Vagina (tissue), 2 donors: Measurements from ENCODE around the gene WDR91. TPM values are rescaled to one million over a fixed set of nuclear protein-coding genes. Genes with fewer than 3 reads are reported as not detected.
"Not testable (repeated sequence)": the region's sequence is repeated elsewhere in the genome, so short reads cannot be mapped to it uniquely, and the experiment has no call there.

Experiments used
- DNase-seq, 2 donors: peaks; one replicate each; pipeline ENCODE4 v3.0.0-alpha.2; 2017; ENCODE audit errors: extremely low spot score in 2 of 2
- H3K27ac ChIP-seq: fragments of 200-600 bp; sonication (generic); one replicate; pipeline ENCODE4 v1.5.1; 2019
- H3K27me3 ChIP-seq: fragments of 200-600 bp; sonication (generic); one replicate; pipeline ENCODE4 v1.5.1; 2019
- H3K36me3 ChIP-seq, 2 donors: fragments of 200-600 bp; sonication (generic); one replicate each; pipeline ENCODE4 v1.5.1; 2017 to 2019
- H3K4me1 ChIP-seq: fragments of 200-600 bp; sonication (generic); one replicate; pipeline ENCODE4 v1.5.1; 2019
- H3K4me3 ChIP-seq, 2 donors: fragments of 200-600 bp; sonication (generic); 1 replicate in 1 of 2; 2 replicates in 1 of 2; pipeline ENCODE4 v1.5.1; 2016 to 2019
- H3K9me3 ChIP-seq: fragments of 200-600 bp; sonication (generic); one replicate; pipeline ENCODE4 v1.5.1; 2019
- POLR2A ChIP-seq, 2 donors: fragments of 450-650 bp; IDR thresholded peaks; one replicate each; pipeline ENCODE4 v1.6.1; 2017; ENCODE audit warnings: antibody characterized with exemption in 2 of 2, mild to moderate bottlenecking in 2 of 2, moderate library complexity in 2 of 2
- POLR2AphosphoS5 ChIP-seq, 2 donors: sonication (generic); formaldehyde crosslinking; IDR thresholded peaks; one replicate each; pipeline ENCODE4 v1.9.0; 2017; ENCODE audit warnings: antibody characterized with exemption in 2 of 2, mild to moderate bottlenecking in 2 of 2, low read depth in 1 of 2; ENCODE audit not compliant: insufficient read depth in 1 of 2
- intact Hi-C: fragments of 100-400 bp; cut with DNase I; formaldehyde crosslinking; loops from one replicate; pipeline ENCODE4 v1.15.1; 2023
- total RNA-seq: library from RNA; depleted of rRNA; stranded (reverse); fragments of >200 nt; gene quantifications from one replicate; pipeline ENCODE4 v1.2.3, GENCODE V29; 2016
- TF ChIP-seq, protein P1 (sequence below), 3 experiments: fragments of 450-650 bp in 2 of 3; fragments of 200-600 bp in 1 of 3; sonication (generic) in 1 of 3; IDR thresholded peaks; one replicate each; pipeline ENCODE4 v1.5.1; 2017 to 2019; ENCODE audit warnings: antibody characterized with exemption in 3 of 3, mild to moderate bottlenecking in 2 of 3, moderate library complexity in 2 of 3

Gene WDR91
- total RNA-seq, 1 donor from 2014 or later: 31.2 TPM

GRCh38 chr7:135171581-135172291, 39.6 kb downstream of the WDR91 start:
- peak in 1 of 2 donors; percentile 22 for TF ChIP-seq POLR2AphosphoS5 (IDR thresholded peaks at IDR 0.05; ENCODE audit: insufficient read depth in 1 of 2, low read depth in 1 of 2)
- not testable (repeated sequence) for DNase-seq, H3K27me3 ChIP-seq, H3K36me3 ChIP-seq, H3K9me3 ChIP-seq
- intact Hi-C loops: loop anchor here (2.0 kb wide), 1 partner anchor 185 kb away; the partner anchor contains the start of gene AGBL3
- Histone ChIP-seq H3K27ac (peak overlapping the region; percentile 98), H3K4me1 (peaks cover 43% of the 10 kb centered on the region), H3K4me3 (peak overlapping the region in 1 of 2 donors; percentile 84)

DNA sequence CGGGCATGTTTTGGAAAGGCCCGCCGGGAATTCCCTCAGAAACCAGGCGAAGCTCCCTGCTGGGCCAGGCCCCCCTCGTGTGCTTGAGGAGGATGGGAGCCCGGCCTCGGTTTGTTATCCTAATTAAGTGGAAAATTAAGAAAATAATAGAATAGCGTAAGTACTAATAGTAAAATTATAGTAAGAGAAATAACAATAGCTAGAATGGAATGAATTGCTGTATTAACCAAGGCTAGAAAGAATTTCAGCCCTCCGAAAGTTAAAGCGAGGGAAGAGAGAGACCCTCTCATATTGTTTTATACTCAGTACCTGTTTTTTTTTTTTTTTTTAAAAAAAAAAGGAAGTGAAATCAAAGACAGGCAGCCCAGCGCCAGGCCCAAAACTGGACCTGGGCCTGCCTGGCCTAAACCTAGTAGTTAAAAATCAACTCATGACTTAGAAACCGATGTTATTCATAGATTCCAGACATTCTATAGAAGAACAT, 40.3 kb downstream of the WDR91 start:
- peak overlapping the region; percentile 98 for H3K27ac ChIP-seq
- peak overlapping the region; percentile 78 to 84 for H3K4me3 ChIP-seq
- H3K9me3 ChIP-seq, H3K27me3 ChIP-seq, H3K36me3 ChIP-seq, DNase-seq: not testable (repeated sequence)
- intact Hi-C loops: loop anchor here (2.0 kb wide), 1 partner anchor 184 kb away; the partner anchor contains the start of gene AGBL3
- peaks cover 43% of the 10 kb centered on the region for H3K4me1 ChIP-seq

GRCh38 chr7:135170274-135170997, 40.9 kb downstream of the WDR91 start, which contains the start of gene CYREN:
Gene CYREN (minus strand): TSS chr7:135170707. CDS start chr7:135168922, 1,785 bp downstream.
- Histone ChIP-seq H3K36me3 (peaks cover 0 to 10% of the 10 kb centered on the region in 2 donors), H3K27me3 (no peaks in the 10 kb centered on the region), H3K4me3 (peak within 1 kb of the TSS; percentile 78 to 84), H3K4me1 (peaks cover 43% of the 10 kb centered on the region), H3K9me3 (no peaks in the 10 kb centered on the region), H3K27ac (peak within 1 kb of the TSS; percentile 98)
- peak in 1 of 2 donors; percentile 26 for TF ChIP-seq POLR2A (IDR thresholded peaks at IDR 0.05)
- TF ChIP-seq POLR2AphosphoS5 (IDR thresholded peaks at IDR 0.05; ENCODE audit: insufficient read depth in 1 of 2, low read depth in 1 of 2): peak; percentile 22 to 90
- TF ChIP-seq, protein P1, sequence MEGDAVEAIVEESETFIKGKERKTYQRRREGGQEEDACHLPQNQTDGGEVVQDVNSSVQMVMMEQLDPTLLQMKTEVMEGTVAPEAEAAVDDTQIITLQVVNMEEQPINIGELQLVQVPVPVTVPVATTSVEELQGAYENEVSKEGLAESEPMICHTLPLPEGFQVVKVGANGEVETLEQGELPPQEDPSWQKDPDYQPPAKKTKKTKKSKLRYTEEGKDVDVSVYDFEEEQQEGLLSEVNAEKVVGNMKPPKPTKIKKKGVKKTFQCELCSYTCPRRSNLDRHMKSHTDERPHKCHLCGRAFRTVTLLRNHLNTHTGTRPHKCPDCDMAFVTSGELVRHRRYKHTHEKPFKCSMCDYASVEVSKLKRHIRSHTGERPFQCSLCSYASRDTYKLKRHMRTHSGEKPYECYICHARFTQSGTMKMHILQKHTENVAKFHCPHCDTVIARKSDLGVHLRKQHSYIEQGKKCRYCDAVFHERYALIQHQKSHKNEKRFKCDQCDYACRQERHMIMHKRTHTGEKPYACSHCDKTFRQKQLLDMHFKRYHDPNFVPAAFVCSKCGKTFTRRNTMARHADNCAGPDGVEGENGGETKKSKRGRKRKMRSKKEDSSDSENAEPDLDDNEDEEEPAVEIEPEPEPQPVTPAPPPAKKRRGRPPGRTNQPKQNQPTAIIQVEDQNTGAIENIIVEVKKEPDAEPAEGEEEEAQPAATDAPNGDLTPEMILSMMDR (IDR thresholded peaks at IDR 0.05): peak; percentile 31 to 77 (median 50)
- intact Hi-C loops: loop anchor here (2.0 kb wide), 1 partner anchor 184 kb away; the partner anchor contains the start of gene AGBL3
- no peak for DNase-seq

DNA sequence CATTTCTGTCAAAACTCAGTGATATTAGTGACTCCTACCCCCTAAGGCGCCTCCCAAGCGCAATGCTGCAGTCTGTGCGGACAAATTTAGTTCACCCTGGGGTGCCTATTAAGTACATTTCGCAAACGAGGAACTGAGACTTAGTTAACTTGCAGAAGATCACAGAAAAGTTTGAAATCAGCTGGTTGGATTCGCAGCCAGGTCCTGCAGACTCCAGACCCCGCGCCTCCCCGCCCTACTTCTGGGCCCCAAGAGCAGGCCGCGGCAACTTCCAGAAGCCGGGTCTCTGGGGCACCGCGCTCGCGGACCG, 41.4 kb downstream of the WDR91 start:
- no peak for TF ChIP-seq POLR2A (IDR thresholded peaks at IDR 0.05)
- TF ChIP-seq POLR2AphosphoS5 (IDR thresholded peaks at IDR 0.05; ENCODE audit: insufficient read depth in 1 of 2, low read depth in 1 of 2): no peak
- TF ChIP-seq, protein P1 (IDR thresholded peaks at IDR 0.05): no peak
- Histone ChIP-seq H3K9me3 (no peaks in the 10 kb centered on the region), H3K36me3 (peaks cover 0 to 10% of the 10 kb centered on the region in 2 donors), H3K27me3 (no peaks in the 10 kb centered on the region), H3K4me1 (peaks cover 43% of the 10 kb centered on the region), H3K4me3 (peak overlapping the region; percentile 78 to 84), H3K27ac (peak overlapping the region; percentile 98)
- intact Hi-C loops: loop anchor here (2.0 to 10.0 kb wide), 2 partner anchors 183 to 485 kb away; partner anchors contain the start of gene AGBL3
- no peak for DNase-seq

DNA sequence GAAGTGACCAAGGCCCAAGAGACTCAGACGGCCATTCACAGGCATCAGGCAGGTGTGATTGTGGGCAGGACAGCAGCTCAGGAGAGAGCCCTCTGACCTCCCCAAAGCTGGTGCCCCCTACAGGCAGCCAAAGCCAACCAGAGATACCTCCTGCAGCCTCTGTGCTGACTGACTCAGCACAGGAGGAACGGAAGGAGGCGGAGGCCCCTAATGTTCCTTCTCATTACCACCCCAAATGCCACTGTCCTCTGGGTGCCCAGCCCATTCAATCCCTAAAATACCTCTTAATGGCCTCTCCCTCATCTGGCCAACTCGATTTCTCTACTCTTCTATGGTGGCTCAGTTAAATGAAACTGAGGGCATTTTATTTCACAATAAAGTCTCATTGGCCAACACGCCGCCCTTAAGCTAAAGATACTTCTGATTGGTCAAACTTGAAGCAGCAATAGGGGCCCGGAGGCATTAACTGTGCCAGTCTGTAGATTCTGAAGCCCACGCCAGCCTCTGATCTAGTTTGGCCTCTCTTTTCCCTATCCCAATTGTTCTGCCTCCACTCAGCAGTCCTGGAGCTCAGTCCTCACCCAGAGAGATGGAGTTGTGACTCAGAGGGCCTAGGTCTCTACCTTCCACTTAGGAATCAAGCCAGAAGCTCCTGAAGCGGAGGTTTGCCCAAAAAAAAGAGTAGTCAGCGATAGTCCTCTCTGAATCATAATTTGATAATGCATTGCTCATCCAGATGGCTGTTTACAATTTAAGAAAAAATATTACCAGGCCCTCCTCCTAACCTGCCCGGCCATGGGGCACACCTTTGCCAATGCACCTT, 42.0 kb downstream of the WDR91 start:
- intact Hi-C loops: loop anchor here (10.0 kb wide), 1 partner anchor 485 kb away; no protein-coding TSS in a partner anchor
- Histone ChIP-seq H3K9me3 (no peaks in the 10 kb centered on the region), H3K36me3 (peaks cover 0 to 10% of the 10 kb centered on the region in 2 donors), H3K4me1 (peaks cover 43% of the 10 kb centered on the region), H3K4me3 (peak overlapping the region; percentile 78 to 84), H3K27ac (peak overlapping the region; percentile 98), H3K27me3 (no peaks in the 10 kb centered on the region)
- TF ChIP-seq POLR2AphosphoS5 (IDR thresholded peaks at IDR 0.05; ENCODE audit: insufficient read depth in 1 of 2, low read depth in 1 of 2): no peak
- TF ChIP-seq, protein P1 (IDR thresholded peaks at IDR 0.05): no peak
- no peak for TF ChIP-seq POLR2A (IDR thresholded peaks at IDR 0.05)
- no peak for DNase-seq
